ENCODE results near the gene GPR156.

Gene GPR156

DNA sequence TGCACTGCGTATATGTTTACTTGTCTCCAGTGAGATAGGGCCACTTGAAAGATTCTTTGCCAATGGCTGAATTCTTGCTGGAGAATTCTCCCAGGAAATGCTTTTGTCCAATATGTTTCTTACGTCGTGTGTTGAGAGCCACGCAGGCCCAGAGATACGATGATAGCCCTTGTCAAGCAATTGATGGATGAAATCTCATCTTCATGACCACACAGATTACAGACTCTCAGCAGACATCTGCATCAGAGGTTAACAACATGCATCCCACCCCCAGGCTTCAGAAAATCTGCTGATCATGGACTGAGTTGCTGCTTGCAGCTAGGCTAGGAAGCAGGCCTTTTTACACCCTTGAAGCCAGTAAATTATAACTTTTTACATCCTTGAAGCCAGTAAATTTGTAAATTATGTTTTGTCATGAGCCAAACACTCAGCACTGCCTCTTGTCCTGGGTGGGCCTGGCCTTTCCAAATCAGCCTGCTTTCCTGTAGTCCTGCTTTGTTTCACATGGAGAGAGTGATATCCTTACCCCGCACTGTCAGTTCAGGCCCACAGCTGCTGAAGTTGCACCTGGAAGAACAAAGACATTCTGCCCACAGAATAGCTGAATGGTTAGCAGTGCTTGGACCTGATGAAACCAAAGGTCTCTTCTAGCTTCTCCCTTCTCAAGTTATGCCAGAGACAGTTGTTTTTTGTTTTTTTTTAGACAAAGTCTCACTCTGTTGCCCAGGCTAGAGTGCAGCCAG lies 84.4 kb downstream of the GPR156 start:
- TF ChIP-seq, protein P1, sequence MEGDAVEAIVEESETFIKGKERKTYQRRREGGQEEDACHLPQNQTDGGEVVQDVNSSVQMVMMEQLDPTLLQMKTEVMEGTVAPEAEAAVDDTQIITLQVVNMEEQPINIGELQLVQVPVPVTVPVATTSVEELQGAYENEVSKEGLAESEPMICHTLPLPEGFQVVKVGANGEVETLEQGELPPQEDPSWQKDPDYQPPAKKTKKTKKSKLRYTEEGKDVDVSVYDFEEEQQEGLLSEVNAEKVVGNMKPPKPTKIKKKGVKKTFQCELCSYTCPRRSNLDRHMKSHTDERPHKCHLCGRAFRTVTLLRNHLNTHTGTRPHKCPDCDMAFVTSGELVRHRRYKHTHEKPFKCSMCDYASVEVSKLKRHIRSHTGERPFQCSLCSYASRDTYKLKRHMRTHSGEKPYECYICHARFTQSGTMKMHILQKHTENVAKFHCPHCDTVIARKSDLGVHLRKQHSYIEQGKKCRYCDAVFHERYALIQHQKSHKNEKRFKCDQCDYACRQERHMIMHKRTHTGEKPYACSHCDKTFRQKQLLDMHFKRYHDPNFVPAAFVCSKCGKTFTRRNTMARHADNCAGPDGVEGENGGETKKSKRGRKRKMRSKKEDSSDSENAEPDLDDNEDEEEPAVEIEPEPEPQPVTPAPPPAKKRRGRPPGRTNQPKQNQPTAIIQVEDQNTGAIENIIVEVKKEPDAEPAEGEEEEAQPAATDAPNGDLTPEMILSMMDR (IDR thresholded peaks at IDR 0.05; ENCODE audit: borderline replicate concordance, insufficient read depth, low read depth, low read length): no peak
- no peak overlapping the region for H3K4me3 ChIP-seq (ENCODE audit: low read depth, low read length)

DNA sequence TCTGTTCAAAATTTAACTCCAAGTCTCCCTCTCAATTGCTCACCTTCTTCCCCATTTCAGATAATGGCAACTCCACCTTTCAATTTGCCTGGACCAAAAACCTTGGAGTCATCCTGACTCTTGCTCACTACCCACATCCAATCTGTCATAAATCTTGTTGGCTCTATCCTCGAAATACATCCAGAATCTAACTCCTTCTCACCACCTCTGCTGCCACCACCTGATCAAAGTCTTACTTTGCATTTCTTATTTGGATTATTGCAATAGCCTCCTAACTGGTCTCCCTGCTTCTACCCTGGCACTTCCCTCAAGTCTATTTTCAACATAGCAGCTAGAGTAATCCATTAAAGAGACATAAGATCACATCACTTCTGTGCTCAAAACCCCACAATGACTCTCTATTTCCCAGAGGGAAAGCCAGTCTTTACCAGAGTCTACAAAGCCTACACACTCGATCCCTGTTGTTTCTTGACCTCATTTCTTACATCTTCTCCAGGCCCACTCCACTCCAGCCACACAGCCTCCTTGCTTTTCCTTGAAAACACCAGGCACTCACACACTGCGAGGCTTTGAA lies 86.6 kb downstream of the GPR156 start:
- H3K4me3 ChIP-seq (ENCODE audit: low read depth, low read length): no peak overlapping the region
- TF ChIP-seq, protein P1 (IDR thresholded peaks at IDR 0.05; ENCODE audit: borderline replicate concordance, insufficient read depth, low read depth, low read length): peak; percentile 25; the same call in 1 of the 2 replicates

DNA sequence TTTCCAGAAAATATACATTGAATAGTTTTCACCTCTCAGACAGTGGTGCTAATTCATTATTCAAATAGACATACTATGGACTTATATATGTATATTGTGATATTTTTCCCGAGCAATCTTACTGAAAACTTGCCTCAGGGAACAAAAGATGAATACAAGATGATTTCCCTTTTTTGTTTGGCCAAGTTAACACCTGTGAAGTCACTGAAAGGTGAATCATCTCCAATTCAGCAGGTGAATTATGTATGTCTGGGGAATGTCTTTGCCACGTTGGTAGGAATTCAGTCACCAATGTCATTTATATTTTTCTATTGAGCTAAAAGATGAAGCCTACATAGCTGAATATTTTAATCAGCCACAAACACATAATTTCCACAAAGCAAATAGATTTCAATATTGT lies 88.2 kb downstream of the GPR156 start:
- TF ChIP-seq, protein P1 (IDR thresholded peaks at IDR 0.05; ENCODE audit: borderline replicate concordance, insufficient read depth, low read depth, low read length): no peak
- H3K4me3 ChIP-seq (ENCODE audit: low read depth, low read length): no peak overlapping the region

DNA sequence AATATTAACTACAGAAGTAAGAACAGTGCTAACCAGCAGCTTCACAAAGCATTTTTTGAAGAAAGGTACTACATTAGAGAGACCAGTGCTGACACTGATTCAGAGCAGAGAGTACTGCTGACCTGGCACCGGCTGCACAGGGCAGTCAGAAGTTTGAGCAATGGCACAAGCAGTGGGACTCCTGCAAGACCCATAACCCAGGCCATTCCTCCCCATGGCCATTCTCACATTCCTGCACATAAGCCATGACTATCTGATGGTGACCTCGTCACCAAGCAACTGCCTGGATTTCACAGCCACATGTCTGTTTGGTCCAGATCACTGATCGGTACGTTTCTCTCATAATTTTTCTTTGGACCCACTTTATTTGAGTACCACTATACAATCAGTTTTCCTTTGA lies 88.7 kb downstream of the GPR156 start:
- TF ChIP-seq, protein P1 (IDR thresholded peaks at IDR 0.05; ENCODE audit: borderline replicate concordance, insufficient read depth, low read depth, low read length): no peak

DNA sequence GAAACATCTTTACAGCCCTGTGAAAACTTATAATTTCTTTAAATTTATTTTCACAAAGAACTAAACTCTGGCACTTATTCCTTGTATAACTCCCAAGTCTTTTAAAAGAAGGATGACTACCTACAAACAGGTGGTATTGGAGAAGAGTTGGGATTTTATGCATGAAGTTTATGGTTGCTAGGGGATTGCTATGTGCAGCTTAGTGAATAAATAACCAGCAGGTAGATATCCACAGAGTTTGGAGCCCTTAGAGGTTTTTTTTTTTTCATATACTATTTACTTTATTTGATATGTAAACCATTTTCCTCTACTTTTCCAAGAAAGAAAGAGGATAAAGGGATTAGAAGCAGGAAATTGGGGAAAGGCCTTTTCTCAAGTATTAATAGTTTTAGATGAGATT lies 91.5 kb downstream of the GPR156 start:
- TF ChIP-seq, protein P1 (IDR thresholded peaks at IDR 0.05; ENCODE audit: borderline replicate concordance, insufficient read depth, low read depth, low read length): no peak
- no peak overlapping the region for H3K4me3 ChIP-seq (ENCODE audit: low read depth, low read length)

More for the DNA sequence above, 88.7 kb downstream of the GPR156 start:
- no peak overlapping the region for H3K4me3 ChIP-seq (ENCODE audit: low read depth, low read length)

DNA sequence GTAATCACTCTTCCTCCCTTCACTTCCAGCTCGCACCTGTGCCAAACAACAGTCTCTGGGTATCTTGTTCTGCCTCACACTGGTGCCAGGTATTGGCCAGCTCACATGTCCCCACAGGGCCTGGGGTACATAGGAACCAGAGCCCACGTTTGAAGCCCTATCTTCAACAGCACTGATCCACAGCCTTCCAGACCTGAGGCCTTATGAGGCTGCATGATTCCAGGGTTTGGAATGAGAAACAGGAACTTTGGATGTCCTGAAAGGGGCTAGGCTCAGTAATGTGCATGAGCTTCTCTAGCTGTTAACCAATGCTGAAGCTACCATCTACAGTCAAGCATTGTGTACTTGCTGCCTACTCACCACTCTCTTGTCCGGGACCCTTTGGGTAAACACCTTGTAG lies 92.4 kb downstream of the GPR156 start:
- H3K4me3 ChIP-seq (ENCODE audit: low read depth, low read length): no peak overlapping the region
- TF ChIP-seq, protein P1 (IDR thresholded peaks at IDR 0.05; ENCODE audit: borderline replicate concordance, insufficient read depth, low read depth, low read length): no peak

DNA sequence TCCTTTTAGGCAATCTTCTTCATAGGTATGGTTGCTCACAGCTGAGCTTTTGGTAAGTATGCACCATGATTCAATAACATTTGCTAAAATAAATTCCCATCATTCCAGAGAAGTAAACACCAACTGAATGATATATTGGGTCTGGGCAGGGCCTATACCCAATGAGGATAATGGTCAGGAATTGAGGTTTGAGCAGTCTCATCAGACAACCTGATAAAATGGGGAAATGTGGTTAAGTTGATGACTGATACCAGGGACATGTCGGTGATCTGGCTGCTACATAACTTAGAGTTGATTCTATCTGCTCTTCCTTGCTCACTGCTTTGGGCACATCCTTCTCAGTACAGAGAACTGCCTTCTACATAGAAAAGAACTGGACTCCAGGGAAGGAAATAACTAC lies 92.9 kb downstream of the GPR156 start:
- TF ChIP-seq, protein P1 (IDR thresholded peaks at IDR 0.05; ENCODE audit: borderline replicate concordance, insufficient read depth, low read depth, low read length): no peak
- H3K4me3 ChIP-seq (ENCODE audit: low read depth, low read length): no peak overlapping the region
